OCI-LY1 (cell line): Measurements from ENCODE around the gene TMED4.

Source experiments
- H2AFZ ChIP-seq: fragments of 200-600 bp; sonication (generic), shearing (Covaris generic); 2 replicates; pipeline ENCODE4 v1.6.0; 2014; ENCODE audit warnings: antibody characterized with exemption, mild to moderate bottlenecking, low read length
- H3F3A ChIP-seq: fragments of 200-600 bp; sonication (generic), shearing (Covaris generic); 2 replicates; pipeline ENCODE4 v1.6.0; 2014; ENCODE audit warnings: mild to moderate bottlenecking, antibody characterized with exemption, low read length, moderate library complexity; ENCODE audit not compliant: insufficient read depth
- H3K27ac ChIP-seq: fragments of 200-600 bp; sonication (generic); 2 replicates; pipeline ENCODE4 v1.5.1; 2014; ENCODE audit warnings: low read length, mixed run types, mild to moderate bottlenecking, low read depth; ENCODE audit not compliant: poor library complexity, severe bottlenecking
- H3K27me3 ChIP-seq: fragments of 200-600 bp; sonication (generic); 2 replicates; pipeline ENCODE4 v1.6.0; 2014; ENCODE audit warnings: antibody characterized with exemption, mild to moderate bottlenecking, low read length, moderate library complexity; ENCODE audit not compliant: insufficient read depth
- H3K36me3 ChIP-seq: fragments of 200-600 bp; sonication (generic); 2 replicates; pipeline ENCODE4 v1.6.1; 2014; ENCODE audit warnings: mild to moderate bottlenecking, antibody characterized with exemption, low read length, moderate library complexity, mixed read lengths; ENCODE audit not compliant: insufficient read depth
- H3K4me1 ChIP-seq: fragments of 200-600 bp; sonication (generic); 2 replicates; pipeline ENCODE4 v1.5.1; 2014; ENCODE audit warnings: mild to moderate bottlenecking, low read length, moderate library complexity; ENCODE audit not compliant: insufficient read depth, severe bottlenecking
- H3K4me2 ChIP-seq: fragments of 200-600 bp; sonication (generic), shearing (Covaris generic); 2 replicates; pipeline ENCODE4 v1.6.1; 2014; ENCODE audit warnings: low read length
- H3K4me3 ChIP-seq: fragments of 200-600 bp; sonication (generic); 2 replicates; pipeline ENCODE4 v1.5.1; 2014; ENCODE audit warnings: low read length, low read depth, mild to moderate bottlenecking, mixed read lengths; ENCODE audit not compliant: poor library complexity, severe bottlenecking
- H3K79me2 ChIP-seq: fragments of 200-600 bp; shearing (Covaris generic); 2 replicates; pipeline ENCODE4 v1.6.1; 2016; ENCODE audit warnings: mixed run types, low read length, mixed read lengths; ENCODE audit not compliant: insufficient read depth
- H3K9ac ChIP-seq: fragments of 200-600 bp; sonication (generic), shearing (Covaris generic); 2 replicates; pipeline ENCODE4 v1.6.1; 2014; ENCODE audit warnings: mild to moderate bottlenecking, low read length, mixed read lengths
- H3K9me2 ChIP-seq: fragments of 200-600 bp; sonication (generic), shearing (Covaris generic); 2 replicates; pipeline ENCODE4 v1.6.1; 2014; ENCODE audit warnings: low read depth, mild to moderate bottlenecking, low read length, mixed read lengths
- H3K9me3 ChIP-seq: fragments of 200-600 bp; shearing (Covaris generic); 2 replicates; pipeline ENCODE4 v1.6.1; 2014; ENCODE audit warnings: low read length, mixed read lengths
- H4K20me1 ChIP-seq: fragments of 200-600 bp; sonication (generic), shearing (Covaris generic); 2 replicates; pipeline ENCODE4 v1.6.0; 2016; ENCODE audit warnings: mild to moderate bottlenecking, low read length; ENCODE audit not compliant: insufficient read depth
- CTCF ChIP-seq: fragments of 200-600 bp; sonication (generic), shearing (Covaris generic); IDR thresholded peaks from 2 replicates; pipeline ENCODE4 v1.5.1; 2017; ENCODE audit warnings: mild to moderate bottlenecking, antibody characterized with exemption, low read length, moderate library complexity, mixed read lengths
- EZH2 ChIP-seq: fragments of 200-600 bp; sonication (generic), shearing (Covaris generic); IDR thresholded peaks from 2 replicates; pipeline ENCODE4 v1.8.0; 2017; ENCODE audit warnings: borderline replicate concordance, mixed run types, mild to moderate bottlenecking, antibody characterized with exemption, low read length, moderate library complexity, mixed read lengths

Gene TMED4

GRCh38 chr7:44561962-44562621 is 19.9 kb downstream of the TMED4 start:
- no peaks in the 10 kb centered on the region for H3K27me3 ChIP-seq
- H3K9me2 ChIP-seq, result no peaks in the 10 kb centered on the region
- H3K4me2 ChIP-seq, result no peak overlapping the region
- no peaks in the 10 kb centered on the region for H3K4me1 ChIP-seq
- H3K9me3 ChIP-seq, result no peaks in the 10 kb centered on the region
- no peak overlapping the region for H3K9ac ChIP-seq
- H4K20me1 ChIP-seq, result no peaks in the 10 kb centered on the region
- TF ChIP-seq CTCF (no peak), EZH2 (no peak)
- H3K4me3 ChIP-seq, result no peak overlapping the region
- no peak overlapping the region for H2AFZ ChIP-seq
- H3F3A ChIP-seq, result no peaks in the 10 kb centered on the region
- H3K79me2 ChIP-seq, result no peaks in the 10 kb centered on the region
- peaks cover 38% of the 10 kb centered on the region for H3K36me3 ChIP-seq
- no peak overlapping the region for H3K27ac ChIP-seq

GRCh38 chr7:44561481-44561880 is 20.6 kb downstream of the TMED4 start:
- no peak overlapping the region for H3K4me3 ChIP-seq
- peaks cover 33% of the 10 kb centered on the region for H3K36me3 ChIP-seq
- no peak for TF ChIP-seq CTCF
- no peak for TF ChIP-seq EZH2
- H3K9ac ChIP-seq, result no peak overlapping the region
- H3K27ac ChIP-seq, result no peak overlapping the region
- H3K27me3 ChIP-seq, result no peaks in the 10 kb centered on the region
- H2AFZ ChIP-seq, result no peak overlapping the region
- no peaks in the 10 kb centered on the region for H3K4me1 ChIP-seq
- H4K20me1 ChIP-seq, result no peaks in the 10 kb centered on the region
- H3K4me2 ChIP-seq, result no peak overlapping the region
- no peaks in the 10 kb centered on the region for H3K9me3 ChIP-seq
- H3K79me2 ChIP-seq, result no peaks in the 10 kb centered on the region
- no peaks in the 10 kb centered on the region for H3K9me2 ChIP-seq
- H3F3A ChIP-seq, result no peaks in the 10 kb centered on the region

GRCh38 chr7:44559485-44559884 is 22.5 kb downstream of the TMED4 start:
- no peaks in the 10 kb centered on the region for H4K20me1 ChIP-seq
- no peaks in the 10 kb centered on the region for H3K9me3 ChIP-seq
- H3K4me1 ChIP-seq, result no peaks in the 10 kb centered on the region
- no peaks in the 10 kb centered on the region for H3K9me2 ChIP-seq
- no peaks in the 10 kb centered on the region for H3F3A ChIP-seq
- no peak overlapping the region for H3K27ac ChIP-seq
- H3K27me3 ChIP-seq, result no peaks in the 10 kb centered on the region; the same call in 1 of the 2 replicates
- H3K4me2 ChIP-seq, result no peak overlapping the region
- no peak overlapping the region for H2AFZ ChIP-seq
- no peak overlapping the region for H3K9ac ChIP-seq
- H3K36me3 ChIP-seq, result peaks cover 14% of the 10 kb centered on the region
- H3K4me3 ChIP-seq, result no peak overlapping the region
- TF ChIP-seq CTCF (no peak), EZH2 (no peak)
- H3K79me2 ChIP-seq, result no peaks in the 10 kb centered on the region
